CD14-positive monocyte (primary cell): ENCODE results near the gene CALHM4. TPM values are rescaled to one million over a fixed set of nuclear protein-coding genes. Genes with fewer than 3 reads are reported as not detected.

Experiments
- DNase-seq, 3 donors: peaks; one replicate each; pipeline ENCODE4 v3.0.0-alpha.2; 2011 to 2022
- H2AFZ ChIP-seq: 2 replicates; pipeline ENCODE4 v1.6.0; 2012; ENCODE audit warnings: mild to moderate bottlenecking, low read depth, low read length, inconsistent platforms; ENCODE audit not compliant: insufficient read depth, poor library complexity, severe bottlenecking
- H3K27ac ChIP-seq, 2 donors: 1 replicate in 1 of 2; 2 replicates in 1 of 2; pipeline ENCODE4 v1.5.1; 2012 to 2013; ENCODE audit warnings: low read length in 2 of 2, control low read depth in 1 of 2, inconsistent platforms in 1 of 2, low read depth in 1 of 2, mild to moderate bottlenecking in 1 of 2
- H3K27me3 ChIP-seq, 2 donors: one replicate each; pipeline versions ENCODE4 v1.6.0 to v1.6.1; 2011 to 2013; ENCODE audit warnings: low read length in 2 of 2; ENCODE audit not compliant: control insufficient read depth in 2 of 2, insufficient read depth in 2 of 2
- H3K36me3 ChIP-seq, 2 donors: replicated peaks in 1 of 2; 1 replicate in 1 of 2; 2 replicates in 1 of 2; pipeline versions ENCODE4 v1.5.1 to v1.6.1; 2012 to 2013; ENCODE audit warnings: low read length in 2 of 2, control low read depth in 1 of 2, inconsistent platforms in 1 of 2, mild to moderate bottlenecking in 1 of 2; ENCODE audit not compliant: insufficient read depth in 2 of 2, control insufficient read depth in 1 of 2
- H3K4me1 ChIP-seq, 2 donors: 1 replicate in 1 of 2; 2 replicates in 1 of 2; pipeline versions ENCODE4 v1.5.1 to v1.6.1; 2012 to 2013; ENCODE audit warnings: low read length in 2 of 2, control low read depth in 1 of 2, inconsistent platforms in 1 of 2, mild to moderate bottlenecking in 1 of 2, moderate library complexity in 1 of 2; ENCODE audit not compliant: insufficient read depth in 2 of 2, control insufficient read depth in 1 of 2
- H3K4me2 ChIP-seq: replicated peaks from 2 replicates; pipeline ENCODE3; 2012; ENCODE audit warnings: low read length, moderate library complexity, mild to moderate bottlenecking; ENCODE audit not compliant: poor library complexity, severe bottlenecking; ENCODE audit errors: extremely low read depth
- H3K4me3 ChIP-seq, 3 experiments: fragments of 200-600 bp in 1 of 3; sonication (generic) in 1 of 3; replicated peaks in 1 of 3; 1 replicate in 2 of 3; 2 replicates in 1 of 3; pipeline ENCODE4 v1.5.1; 2011 to 2013; ENCODE audit warnings: low read length in 3 of 3, mild to moderate bottlenecking in 3 of 3, control low read depth in 2 of 3, low read depth in 2 of 3, inconsistent platforms in 1 of 3, moderate library complexity in 1 of 3
- H3K79me2 ChIP-seq: 2 replicates; pipeline ENCODE4 v1.6.0; 2012; ENCODE audit warnings: mild to moderate bottlenecking, control low read depth, inconsistent platforms, low read length, moderate library complexity; ENCODE audit not compliant: insufficient read depth
- H3K9ac ChIP-seq: 2 replicates; pipeline ENCODE4 v1.6.0; 2017; ENCODE audit warnings: low read length, mild to moderate bottlenecking; ENCODE audit not compliant: insufficient read depth, poor library complexity, severe bottlenecking
- H3K9me3 ChIP-seq, 2 donors: replicated peaks in 1 of 2; 1 replicate in 1 of 2; 2 replicates in 1 of 2; pipeline versions ENCODE4 v1.5.1 to v1.6.1; 2012 to 2013; ENCODE audit warnings: low read length in 2 of 2, control low read depth in 1 of 2; ENCODE audit not compliant: control insufficient read depth in 1 of 2, insufficient read depth in 1 of 2
- H4K20me1 ChIP-seq: 2 replicates; pipeline ENCODE4 v1.6.0; 2012; ENCODE audit warnings: mild to moderate bottlenecking, low read length, control low read depth, moderate library complexity; ENCODE audit not compliant: insufficient read depth
- H3K27ac Mint-ChIP-seq, 7 donors: one replicate each; pipeline ENCODE4 v1.8.0; 2020; ENCODE audit warnings: mild to moderate bottlenecking in 7 of 7, mixed read lengths in 7 of 7, moderate library complexity in 6 of 7, inconsistent platforms in 2 of 7
- H3K27me3 Mint-ChIP-seq, 3 donors: one replicate each; pipeline ENCODE4 v1.8.0; 2021 to 2022; ENCODE audit warnings: low read depth in 3 of 3, mild to moderate bottlenecking in 3 of 3, mixed read lengths in 3 of 3, moderate library complexity in 3 of 3, inconsistent platforms in 1 of 3
- H3K36me3 Mint-ChIP-seq, 2 donors: one replicate each; pipeline ENCODE4 v1.8.0; 2020; ENCODE audit warnings: mixed read lengths in 2 of 2, inconsistent platforms in 1 of 2, mild to moderate bottlenecking in 1 of 2
- H3K4me1 Mint-ChIP-seq: one replicate; pipeline ENCODE4 v1.8.0; 2020; ENCODE audit warnings: mild to moderate bottlenecking, mixed read lengths
- H3K4me3 Mint-ChIP-seq, 2 donors: one replicate each; pipeline ENCODE4 v1.8.0; 2020; ENCODE audit warnings: mild to moderate bottlenecking in 2 of 2, mixed read lengths in 2 of 2, moderate library complexity in 1 of 2
- H3K9me3 Mint-ChIP-seq, 7 donors: one replicate each; pipeline ENCODE4 v1.8.0; 2020 to 2022; ENCODE audit warnings: mixed read lengths in 7 of 7, mild to moderate bottlenecking in 6 of 7, moderate library complexity in 6 of 7, inconsistent platforms in 2 of 7
- CTCF ChIP-seq: fragments of 200-600 bp; IDR thresholded peaks from one replicate; pipeline ENCODE4 v1.8.0; 2022; ENCODE audit warnings: antibody characterized with exemption, mild to moderate bottlenecking
- WGBS: methylation state at CpG from one replicate; pipeline ENCODE4 v1.1.5; 2013; ENCODE audit warnings: missing lambda C conversion rate; ENCODE audit not compliant: insufficient coverage; 5-methylcytosine and 5-hydroxymethylcytosine counted together
- intact Hi-C, 2 donors: fragments of 100-400 bp; cut with micrococcal nuclease; formaldehyde crosslinking; loops; one replicate each; pipeline versions ENCODE4 v1.15.0 to v1.15.1; 2023
- polyA plus RNA-seq, 3 donors: library from polyadenylated mRNA; depleted of rRNA in 1 of 3; unstranded in 2 of 3; stranded (reverse) in 1 of 3; fragments of 300-500 nt in 2 of 3; fragments of >200 nt in 1 of 3; fragmentation: Illumina TruSeq in 2 of 3; gene quantifications; 1 replicate in 2 of 3; 2 replicates in 1 of 3; pipeline ENCODE4 v1.2.3, GENCODE V29; 2012 to 2021

Gene CALHM4
- polyA plus RNA-seq, 3 donors = not detected

GRCh38 chr6:116556814-116557415, 3.4 kb downstream of the CALHM4 start:
- Histone ChIP-seq H3K79me2 (no peaks in the 10 kb centered on the region), H3K9ac (no peak overlapping the region), H3K27ac (no peak overlapping the region), H3K4me3 (no peak overlapping the region), H3K36me3 (no peaks in the 10 kb centered on the region), H4K20me1 (no peaks in the 10 kb centered on the region), H3K9me3 (no peaks in the 10 kb centered on the region), H3K4me1 (no peaks in the 10 kb centered on the region), H2AFZ (no peak overlapping the region), H3K4me2 (no peak overlapping the region), H3K27me3 (no peaks in the 10 kb centered on the region)
- WGBS = 100% methylated on average over 2 of the region's 5 CpGs
- Mint-ChIP-seq H3K27me3 (peaks cover 0 to 6% (median 5%) of the 10 kb centered on the region in 3 donors), H3K4me3 (no peak overlapping the region), H3K4me1 (peaks cover 3% of the 10 kb centered on the region), H3K36me3 (no peaks in the 10 kb centered on the region), H3K9me3 (no peaks in the 10 kb centered on the region), H3K27ac (no peak overlapping the region)
- no peak for TF ChIP-seq CTCF
- no peak for DNase-seq
- intact Hi-C loops = no loop called here

DNA sequence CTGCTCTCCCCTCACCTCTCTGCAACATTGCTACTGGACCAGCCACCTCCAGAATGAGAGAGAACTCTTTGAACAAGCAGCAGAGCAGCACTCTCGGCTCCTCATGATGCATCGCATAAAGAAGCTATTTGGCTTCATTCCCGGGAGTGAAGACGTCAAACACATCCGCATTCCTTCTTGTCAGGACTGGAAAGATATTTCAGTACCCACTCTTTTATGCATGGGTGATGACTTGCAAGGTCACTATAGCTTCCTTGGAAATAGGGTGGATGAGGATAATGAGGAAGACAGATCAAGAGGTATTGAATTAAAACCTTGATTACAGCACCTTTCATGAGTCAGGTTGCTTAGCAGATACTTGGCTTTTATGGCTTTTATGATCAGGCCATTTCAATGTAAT, 4.3 kb downstream of the CALHM4 start:
- Histone ChIP-seq H3K27ac (no peak overlapping the region), H3K4me2 (no peak overlapping the region), H3K9me3 (no peaks in the 10 kb centered on the region), H2AFZ (no peak overlapping the region), H3K27me3 (no peaks in the 10 kb centered on the region), H3K36me3 (no peaks in the 10 kb centered on the region), H3K4me3 (no peak overlapping the region), H4K20me1 (no peaks in the 10 kb centered on the region), H3K9ac (no peak overlapping the region), H3K4me1 (no peaks in the 10 kb centered on the region), H3K79me2 (no peaks in the 10 kb centered on the region)
- Mint-ChIP-seq H3K27me3 (peaks cover 0 to 5% (median 5%) of the 10 kb centered on the region in 3 donors), H3K4me3 (no peak overlapping the region), H3K4me1 (peaks cover 3% of the 10 kb centered on the region), H3K27ac (no peak overlapping the region), H3K9me3 (no peaks in the 10 kb centered on the region), H3K36me3 (no peaks in the 10 kb centered on the region)
- 83% methylated on average over 2 of the region's 5 CpGs for WGBS
- no peak for DNase-seq
- intact Hi-C loops = no loop called here
- TF ChIP-seq CTCF = no peak
